ENCODE measurements around the gene SYNGR3.

SYNGR3 gene

GRCh38 chr16:1958715-1959268 is 31.0 kb upstream of the SYNGR3 start:
- H3K9me3 ChIP-seq (ENCODE audit: insufficient read depth, low read length) = no peaks in the 10 kb centered on the region
- peak overlapping the region; percentile 89 for H3K4me3 ChIP-seq (ENCODE audit: low read length)
- no peak overlapping the region for H3K27ac ChIP-seq (ENCODE audit: low read length)
- peak overlapping the region; percentile 41; the same call in 1 of the 2 replicates for H3K9ac ChIP-seq (ENCODE audit: low read length)
- peaks cover 20% of the 10 kb centered on the region for H3K36me3 ChIP-seq (replicated peaks; ENCODE audit: low read depth, low read length)
- H3K79me2 ChIP-seq (ENCODE audit: low read length) = peaks cover 42% of the 10 kb centered on the region
- peaks cover 34% of the 10 kb centered on the region for H3K4me1 ChIP-seq (ENCODE audit: low read length)
- no peak for TF ChIP-seq CTCF (IDR thresholded peaks at IDR 0.05; ENCODE audit: low read depth, low read length)
- no peak for TF ChIP-seq EZH2phosphoT487 (IDR thresholded peaks at IDR 0.05; ENCODE audit: low read depth)
- peaks cover 28% of the 10 kb centered on the region for H4K20me1 ChIP-seq (ENCODE audit: insufficient read depth, low read length)
- H2AFZ ChIP-seq (ENCODE audit: low read depth, low read length) = peak overlapping the region; percentile 89; the same call in 1 of the 2 replicates
- H3K27me3 ChIP-seq (ENCODE audit: low read depth, low read length) = no peaks in the 10 kb centered on the region
- H3K4me2 ChIP-seq (ENCODE audit: low read length) = peak overlapping the region; percentile 84

GRCh38 chr16:1959269-1960039 is 30.3 kb upstream of the SYNGR3 start, which contains the start of gene NDUFB10:
Gene NDUFB10 (plus strand): TSS chr16:1959538. CDS start chr16:1959625, 87 bp downstream.
- Histone ChIP-seq H3K36me3 (replicated peaks; ENCODE audit: low read depth, low read length) (peaks cover 24% of the 10 kb centered on the region), H3K9me3 (ENCODE audit: insufficient read depth, low read length) (no peaks in the 10 kb centered on the region), H4K20me1 (ENCODE audit: insufficient read depth, low read length) (peaks cover 32% of the 10 kb centered on the region), H3K4me1 (ENCODE audit: low read length) (peaks cover 34% of the 10 kb centered on the region), H3K79me2 (ENCODE audit: low read length) (peaks cover 48% of the 10 kb centered on the region), H3K9ac (ENCODE audit: low read length) (peak within 1 kb of the TSS; percentile 90), H3K27me3 (ENCODE audit: low read depth, low read length) (no peaks in the 10 kb centered on the region), H3K27ac (ENCODE audit: low read length) (peak within 1 kb of the TSS; percentile 62), H3K4me3 (ENCODE audit: low read length) (peak within 1 kb of the TSS; percentile 89), H3K4me2 (ENCODE audit: low read length) (peak within 1 kb of the TSS; percentile 84), H2AFZ (ENCODE audit: low read depth, low read length) (peak within 1 kb of the TSS; percentile 89; the same call in 1 of the 2 replicates)
- TF ChIP-seq EZH2phosphoT487 (IDR thresholded peaks at IDR 0.05; ENCODE audit: low read depth) (no peak), CTCF (IDR thresholded peaks at IDR 0.05; ENCODE audit: low read depth, low read length) (peak; percentile 79)

- Histone ChIP-seq H4K20me1 (ENCODE audit: insufficient read depth, low read length) (peaks cover 32% of the 10 kb centered on the region), H3K79me2 (ENCODE audit: low read length) (peaks cover 63% of the 10 kb centered on the region), H3K4me2 (ENCODE audit: low read length) (peak overlapping the region; percentile 68)
Measured at GRCh38 chr16:1960665-1961630, 28.8 kb upstream of the SYNGR3 start.

More at GRCh38 chr16:1960665-1961630, 28.8 kb upstream of the SYNGR3 start:
- Histone ChIP-seq H3K9ac (ENCODE audit: low read length) (peak overlapping the region; percentile 90), H3K4me1 (ENCODE audit: low read length) (peaks cover 38% of the 10 kb centered on the region), H2AFZ (ENCODE audit: low read depth, low read length) (no peak overlapping the region), H3K36me3 (replicated peaks; ENCODE audit: low read depth, low read length) (peaks cover 24% of the 10 kb centered on the region), H3K27me3 (ENCODE audit: low read depth, low read length) (no peaks in the 10 kb centered on the region), H3K9me3 (ENCODE audit: insufficient read depth, low read length) (no peaks in the 10 kb centered on the region), H3K4me3 (ENCODE audit: low read length) (peak overlapping the region; percentile 89), H3K27ac (ENCODE audit: low read length) (peak overlapping the region; percentile 62)
- no peak for TF ChIP-seq CTCF (IDR thresholded peaks at IDR 0.05; ENCODE audit: low read depth, low read length)
- no peak for TF ChIP-seq EZH2phosphoT487 (IDR thresholded peaks at IDR 0.05; ENCODE audit: low read depth)
